NCI-H526 (cell line): ENCODE results near the gene MMEL1.
"Not testable (repeated sequence)": the region's sequence is repeated elsewhere in the genome, so short reads cannot be mapped to it uniquely, and the experiment has no call there.

Experiments used
- DNase-seq, 2 experiments: peaks; one replicate each; lab custom pipeline; 2025; lab: John Stamatoyannopoulos, UW

The MMEL1 gene

DNA sequence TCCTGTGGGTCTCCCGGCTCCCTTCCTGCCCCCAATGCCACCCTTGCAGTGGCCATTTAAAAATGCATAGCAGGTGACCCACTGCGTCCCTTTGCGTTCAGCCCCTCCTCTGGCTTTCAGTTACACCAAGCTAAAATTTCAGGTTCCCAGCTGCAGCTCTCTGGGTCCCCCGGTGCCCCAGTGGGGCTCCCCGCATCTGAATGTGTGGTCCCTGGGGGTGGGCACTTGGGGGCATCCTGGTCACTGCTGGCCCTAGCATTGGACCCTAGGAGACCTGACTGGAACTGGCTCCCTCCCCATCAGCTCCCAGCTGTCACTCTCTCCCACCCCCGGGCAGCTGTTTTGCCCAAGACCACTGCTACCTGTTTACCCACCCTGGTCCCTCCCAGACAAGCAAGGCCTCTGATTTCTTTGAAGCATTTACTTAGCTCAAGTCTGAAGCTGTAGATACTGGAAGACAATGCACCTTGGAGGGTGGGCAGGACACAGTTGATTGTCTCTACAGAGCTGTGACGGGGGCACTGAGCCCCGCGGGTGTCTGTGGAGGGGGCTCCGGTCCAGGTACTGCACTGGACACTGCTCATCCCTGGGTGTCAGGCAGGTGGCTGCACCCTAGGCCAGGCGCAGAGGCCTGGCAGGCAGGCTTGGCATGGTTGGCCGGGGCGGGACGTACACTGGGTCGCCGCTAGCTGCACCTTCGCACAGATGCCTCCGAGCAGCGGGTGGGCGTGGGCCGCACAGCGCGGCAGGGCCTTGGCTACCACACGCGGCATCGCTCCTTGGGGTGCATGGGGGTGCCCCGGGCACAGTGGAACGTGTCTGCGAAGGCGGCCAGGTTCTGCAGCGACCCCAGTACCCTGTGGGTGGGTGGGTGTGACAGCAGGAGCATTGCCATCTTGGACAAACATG is 42.3 kb downstream of the MMEL1 start:
- DNase-seq: no peak

- no peak for DNase-seq
Observed at GRCh38 chr1:2589431-2590232, 43.2 kb downstream of the MMEL1 start.

- DNase-seq: no peak
Observed at GRCh38 chr1:2588661-2589430, 44.0 kb downstream of the MMEL1 start.

DNA sequence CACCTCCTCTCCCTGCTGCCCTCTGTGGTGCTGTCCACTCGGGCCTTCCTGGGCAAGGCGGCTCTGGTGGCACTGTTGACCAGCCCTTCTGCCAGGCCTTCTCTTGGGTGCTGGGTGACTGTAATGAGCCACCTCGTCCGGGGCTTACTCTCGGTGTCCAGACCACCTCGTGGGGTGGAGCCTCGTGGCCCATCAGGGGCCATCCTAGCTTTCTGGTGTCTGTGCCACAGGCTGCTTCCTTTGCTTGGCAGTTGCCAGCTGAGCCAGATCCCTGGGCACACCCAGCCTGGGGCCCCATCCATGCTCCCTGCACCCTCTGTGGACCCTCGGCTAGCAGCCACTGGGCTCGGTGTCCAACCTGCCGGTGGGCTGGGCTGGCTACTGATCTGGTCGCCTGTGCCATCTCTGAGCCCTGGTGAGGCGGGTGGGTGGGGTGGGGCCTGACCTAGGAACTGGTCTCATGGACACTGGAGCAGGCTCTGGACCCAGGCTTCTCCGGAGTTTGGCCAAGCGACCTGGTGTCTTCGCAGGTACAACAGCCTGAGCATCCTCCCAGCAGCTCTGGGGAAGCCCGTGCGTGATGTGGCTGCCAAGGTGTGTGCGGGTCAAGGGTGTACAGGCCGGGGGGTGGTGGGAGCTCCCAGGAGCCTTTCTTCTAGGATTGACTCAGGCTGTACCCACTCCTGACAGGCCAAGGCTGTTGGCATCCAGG is 44.8 kb downstream of the MMEL1 start:
- no peak for DNase-seq

DNA sequence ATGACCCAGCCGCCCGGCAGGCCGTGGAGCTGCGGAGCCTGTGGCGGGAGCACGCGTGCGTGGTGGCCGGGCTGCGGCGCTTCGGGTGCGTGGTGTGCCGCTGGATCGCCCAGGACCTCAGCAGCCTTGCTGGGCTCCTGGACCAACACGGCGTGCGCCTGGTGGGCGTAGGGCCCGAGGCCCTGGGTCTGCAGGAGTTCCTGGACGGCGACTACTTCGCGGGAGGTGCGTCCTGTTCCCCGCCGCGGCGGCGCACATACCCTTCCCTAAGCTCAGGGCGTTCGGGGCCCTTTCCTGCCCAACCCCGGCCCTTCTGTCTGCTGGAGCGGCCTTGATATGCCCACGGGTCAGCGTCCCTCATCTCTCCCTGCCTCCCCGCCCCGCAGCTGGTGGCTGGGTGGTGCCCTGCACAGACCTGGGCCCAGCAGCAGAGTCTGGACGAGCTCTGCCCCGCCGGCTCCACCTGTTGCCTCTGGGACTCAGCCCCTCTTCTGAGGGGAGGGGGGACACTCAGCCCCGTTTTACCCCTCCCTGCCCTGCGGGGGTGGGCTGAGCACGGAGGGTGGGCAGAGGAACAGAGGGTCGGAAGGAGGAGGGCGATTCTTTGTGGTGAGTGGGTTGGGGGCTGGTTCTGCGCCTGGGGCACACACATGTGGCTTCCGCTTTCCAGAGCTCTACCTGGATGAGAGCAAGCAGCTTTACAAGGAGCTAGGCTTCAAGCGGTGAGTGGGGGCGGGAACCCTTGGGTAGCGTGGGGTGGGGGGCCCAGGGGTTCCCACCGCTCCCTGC is 45.6 kb downstream of the MMEL1 start:
- DNase-seq: peak in 1 of 2 experiments; percentile 72

GRCh38 chr1:2586154-2587070 is 46.4 kb downstream of the MMEL1 start, which contains the start of gene PRXL2B:
PRXL2B (plus strand) TSS chr1:2586777; CDS start chr1:2586886, 109 bp downstream.
- DNase-seq: peak; percentile 85 to 97

- DNase-seq: peak; percentile 14 to 53
Observed at GRCh38 chr1:2585318-2586092, 47.3 kb downstream of the MMEL1 start.

DNA sequence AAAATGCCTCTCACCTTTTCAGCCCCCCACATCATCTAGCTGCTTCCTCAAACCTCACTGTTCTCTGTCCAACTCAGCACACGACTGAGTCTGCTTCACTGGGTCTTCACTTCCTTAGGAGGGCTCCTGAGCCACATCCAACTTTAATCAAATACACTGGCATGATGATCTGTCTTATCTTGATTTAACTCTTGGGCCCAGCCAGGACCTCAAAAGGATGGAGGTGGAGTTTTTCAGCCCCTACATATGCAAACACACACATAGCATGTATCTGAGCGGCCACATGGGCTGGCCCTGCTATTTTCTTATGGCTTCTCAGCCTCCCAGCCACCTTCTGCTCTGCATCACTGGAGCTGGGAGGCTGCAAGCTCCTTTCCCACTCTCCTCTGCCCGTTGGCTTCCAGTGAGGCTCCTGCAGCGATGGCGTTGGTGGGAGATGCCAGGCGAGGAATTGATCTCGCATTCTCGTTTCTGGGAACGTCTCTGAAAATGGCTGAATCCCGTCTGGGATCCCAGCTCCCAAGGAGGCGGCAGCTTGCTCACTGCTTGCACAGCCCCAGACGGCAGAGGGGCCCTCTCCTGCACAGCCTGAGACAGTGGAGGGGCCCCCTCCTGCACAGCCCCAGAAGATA is 48.0 kb downstream of the MMEL1 start:
- no peak for DNase-seq

DNA sequence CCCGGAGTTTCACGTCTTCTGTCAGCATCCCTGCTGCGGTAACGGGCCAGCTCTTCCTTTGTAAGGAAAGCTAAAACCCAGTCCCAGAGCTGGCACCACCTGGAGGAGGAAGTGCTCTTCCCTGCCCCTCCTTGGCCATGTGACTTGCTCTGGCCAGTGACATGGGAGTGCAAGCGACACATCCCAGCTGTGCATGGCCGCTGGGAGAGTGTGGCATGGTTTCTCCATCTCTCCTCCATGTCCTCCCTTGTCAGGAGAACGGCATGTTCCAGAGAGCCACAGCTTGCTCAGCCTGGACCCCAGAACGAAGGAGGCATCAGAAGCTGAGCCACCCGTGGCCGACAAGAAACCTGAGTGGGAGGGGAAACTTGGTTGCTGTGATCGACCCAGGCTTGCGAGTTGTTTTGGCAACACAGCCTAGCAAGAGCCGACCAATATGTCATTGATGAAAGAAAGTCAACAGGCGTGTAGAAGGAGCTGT is 48.9 kb downstream of the MMEL1 start:
- DNase-seq: peak; percentile 9 to 44

DNA sequence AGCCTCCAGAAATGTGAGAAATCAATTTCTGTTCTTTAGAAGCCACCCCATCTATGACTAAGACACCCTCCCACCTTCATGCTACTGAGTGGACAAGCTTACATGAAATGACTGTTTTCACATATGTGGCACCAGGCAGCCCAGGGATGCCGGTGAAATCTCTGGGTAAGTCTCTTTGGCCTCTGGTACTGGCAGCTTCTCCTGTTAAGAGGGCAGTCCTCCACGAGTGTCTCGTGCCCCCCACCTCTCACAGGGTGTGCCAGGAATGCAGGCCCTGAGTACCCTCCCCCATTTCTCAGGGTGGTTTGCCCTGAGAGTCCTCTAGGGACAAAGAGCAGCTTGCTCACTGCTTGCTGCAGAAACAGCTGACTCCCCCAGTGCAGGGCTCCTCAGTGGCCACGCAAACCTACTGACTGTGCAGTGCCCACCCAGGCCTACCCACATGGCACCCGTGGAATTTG is 49.5 kb downstream of the MMEL1 start:
- no peak for DNase-seq

DNA sequence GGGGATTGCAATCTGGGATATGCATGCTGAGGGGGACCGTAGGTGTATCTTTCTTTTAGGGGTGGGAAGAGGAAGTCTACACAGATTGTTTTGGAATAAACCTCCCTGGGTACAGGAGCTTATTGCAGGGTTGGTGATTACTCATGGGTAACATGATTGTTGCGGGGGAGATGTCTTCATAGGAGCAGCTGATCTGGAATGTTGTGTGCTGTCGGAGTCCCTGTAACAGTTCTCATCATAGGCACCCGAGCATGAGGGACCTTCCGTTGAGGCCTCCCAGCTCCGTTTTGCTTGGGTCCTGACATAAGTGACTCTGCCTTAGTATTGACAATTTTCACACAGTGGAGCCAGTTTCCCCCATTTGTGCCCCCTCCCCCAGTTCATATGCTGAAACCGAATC is 50.4 kb downstream of the MMEL1 start:
- no peak for DNase-seq

GRCh38 chr1:2580691-2581090 is 52.1 kb downstream of the MMEL1 start:
- DNase-seq: no peak

GRCh38 chr1:2578758-2579118 is 54.1 kb downstream of the MMEL1 start:
- no peak for DNase-seq

GRCh38 chr1:2577565-2578075 is 55.2 kb downstream of the MMEL1 start:
- not testable (repeated sequence) for DNase-seq

- no peak for DNase-seq
Observed at GRCh38 chr1:2575801-2576663, 56.8 kb downstream of the MMEL1 start.

GRCh38 chr1:2574350-2574749 is 58.5 kb downstream of the MMEL1 start:
- no peak for DNase-seq
